Stomach (tissue), 4 donors: ENCODE data around the gene OTUD3.

ENCODE experiments used
- CTCF ChIP-seq, 7 experiments: fragments of 450-650 bp in 4 of 7; fragments of 200-600 bp in 3 of 7; sonication (generic) in 3 of 7; IDR thresholded peaks; one replicate each; pipeline ENCODE4 v1.5.1; 2016 to 2019; ENCODE audit warnings: antibody characterized with exemption in 7 of 7, control low read depth in 2 of 7, mild to moderate bottlenecking in 1 of 7
- EP300 ChIP-seq: sonication (generic); formaldehyde crosslinking; IDR thresholded peaks from one replicate; pipeline ENCODE4 v1.6.1; 2017; ENCODE audit warnings: antibody characterized with exemption
- POLR2A ChIP-seq, 4 donors: fragments of 450-650 bp; IDR thresholded peaks; one replicate each; pipeline ENCODE4 v1.6.1; 2016; ENCODE audit warnings: antibody characterized with exemption in 4 of 4, control low read depth in 2 of 4, mild to moderate bottlenecking in 1 of 4, moderate library complexity in 1 of 4
- POLR2AphosphoS5 ChIP-seq, 3 donors: sonication (generic); formaldehyde crosslinking; IDR thresholded peaks; one replicate each; pipeline ENCODE4 v1.6.1; 2016; ENCODE audit warnings: antibody characterized with exemption in 3 of 3

GRCh38 chr1:19852036-19852435 lies 30.2 kb upstream of the OTUD3 start:
- TF ChIP-seq CTCF (IDR thresholded peaks at IDR 0.05): no peak
- no peak for TF ChIP-seq EP300
- no peak for TF ChIP-seq POLR2A (IDR thresholded peaks at IDR 0.05)
- no peak for TF ChIP-seq POLR2AphosphoS5 (IDR thresholded peaks at IDR 0.05)
